Activated CD4-positive, alpha-beta T cell treated with anti-CD3 and anti-CD28 coated beads, Interleukin-2, Interleukin-4, amounts not matched to agents 100 ng/mL and 50 ng/mL, durations not matched to agents 16 hours and 8 hours (primary cell): ENCODE data around the gene THUMPD2.
"Not testable (repeated sequence)": the region's sequence is repeated elsewhere in the genome, so short reads cannot be mapped to it uniquely, and the experiment has no call there.

Experiments
- DNase-seq: peaks from one replicate; pipeline ENCODE4 v3.0.0-alpha.2; 2020; ENCODE audit warnings: low spot score

The THUMPD2 gene

GRCh38 chr2:39757156-39757555, 21.9 kb downstream of the THUMPD2 start:
- DNase-seq, result no peak

- no peak for DNase-seq
Measured at GRCh38 chr2:39755466-39755865, 23.6 kb downstream of the THUMPD2 start.

GRCh38 chr2:39743269-39743776, 35.7 kb downstream of the THUMPD2 start:
- DNase-seq, result no peak

GRCh38 chr2:39741871-39742270, 37.2 kb downstream of the THUMPD2 start:
- no peak for DNase-seq

- no peak for DNase-seq
Measured at GRCh38 chr2:39739386-39739785, 39.7 kb downstream of the THUMPD2 start.

- DNase-seq, result no peak
Measured at GRCh38 chr2:39738936-39739335, 40.1 kb downstream of the THUMPD2 start.

- DNase-seq, result no peak
Measured at GRCh38 chr2:39737661-39738060, 41.4 kb downstream of the THUMPD2 start.

GRCh38 chr2:39736640-39737039, 42.4 kb downstream of the THUMPD2 start:
- no peak for DNase-seq

- no peak for DNase-seq
Measured at GRCh38 chr2:39735648-39736047, 43.4 kb downstream of the THUMPD2 start.

GRCh38 chr2:39734445-39734844, 44.6 kb downstream of the THUMPD2 start:
- DNase-seq, result no peak

GRCh38 chr2:39733070-39733674, 45.9 kb downstream of the THUMPD2 start:
- no peak for DNase-seq

GRCh38 chr2:39732482-39732881, 46.6 kb downstream of the THUMPD2 start:
- no peak for DNase-seq

- DNase-seq, result no peak
Measured at GRCh38 chr2:39731546-39731945, 47.5 kb downstream of the THUMPD2 start.

- DNase-seq, result peak; percentile 29
Measured at GRCh38 chr2:39730685-39731302, 48.3 kb downstream of the THUMPD2 start.

- no peak for DNase-seq
Measured at GRCh38 chr2:39730276-39730675, 48.8 kb downstream of the THUMPD2 start.

- peak; percentile 25 for DNase-seq
Measured at GRCh38 chr2:39728941-39729351, 50.1 kb downstream of the THUMPD2 start.

- DNase-seq, result not testable (repeated sequence)
Measured at GRCh38 chr2:39728085-39728484, 51.0 kb downstream of the THUMPD2 start.

GRCh38 chr2:39725401-39725800, 53.7 kb downstream of the THUMPD2 start:
- no peak for DNase-seq

- no peak for DNase-seq
Measured at GRCh38 chr2:39724828-39725144, 54.3 kb downstream of the THUMPD2 start.

GRCh38 chr2:39723946-39724827, 54.9 kb downstream of the THUMPD2 start:
- no peak for DNase-seq

GRCh38 chr2:39723497-39723896, 55.6 kb downstream of the THUMPD2 start:
- DNase-seq, result no peak

- no peak for DNase-seq
Measured at GRCh38 chr2:39720970-39721369, 58.1 kb downstream of the THUMPD2 start.

- DNase-seq, result no peak
Measured at GRCh38 chr2:39719317-39719716, 59.7 kb downstream of the THUMPD2 start.
